Ramos (cell line): ENCODE measurements around the gene MBD3L3.
"Not testable (repeated sequence)": the region's sequence is repeated elsewhere in the genome, so short reads cannot be mapped to it uniquely, and the experiment has no call there.

ENCODE experiments used
- in situ Hi-C: fragments of 300-500 bp; cut with MboI; formaldehyde crosslinking; loops from one replicate; pipeline ENCODE4 v1.14.3; 2022; ENCODE audit warnings: low sequenced_read_pairs; ENCODE audit not compliant: unreplicated experiment

The MBD3L3 gene

GRCh38 chr19:7058576-7058975, at the start of gene MBD3L3:
TSS of gene MBD3L3 (minus strand) at chr19:7058676. CDS start at chr19:7058605, 71 bp downstream.
- in situ Hi-C loops: not testable (repeated sequence)

- in situ Hi-C loops: loop anchor here (10.0 kb wide), 2 partner anchors 218 to 698 kb away; no protein-coding TSS in a partner anchor
These were observed 48.5 kb upstream of the MBD3L3 start for GRCh38 chr19:7106711-7107657.

GRCh38 chr19:7104747-7105447, 46.4 kb upstream of the MBD3L3 start:
- in situ Hi-C loops: loop anchor here (10.0 kb wide), 2 partner anchors 220 to 700 kb away; no protein-coding TSS in a partner anchor

GRCh38 chr19:7101498-7102253, 43.2 kb upstream of the MBD3L3 start:
- in situ Hi-C loops: loop anchor here (10.0 kb wide), 2 partner anchors 223 to 703 kb away; no protein-coding TSS in a partner anchor

GRCh38 chr19:7099597-7099921, 41.1 kb upstream of the MBD3L3 start:
- in situ Hi-C loops: loop anchor here (25.0 kb wide), 1 partner anchor 912 kb away; no protein-coding TSS in a partner anchor

GRCh38 chr19:7098701-7099596, 40.5 kb upstream of the MBD3L3 start:
- in situ Hi-C loops: loop anchor here (25.0 kb wide), 1 partner anchor 912 kb away; no protein-coding TSS in a partner anchor

- in situ Hi-C loops: loop anchor here (25.0 kb wide), 1 partner anchor 911 kb away; no protein-coding TSS in a partner anchor
These were observed 39.6 kb upstream of the MBD3L3 start for GRCh38 chr19:7098096-7098495.

- in situ Hi-C loops: loop anchor here (25.0 kb wide), 1 partner anchor 902 kb away; no protein-coding TSS in a partner anchor
These were observed 30.5 kb upstream of the MBD3L3 start for GRCh38 chr19:7088999-7089398.

- in situ Hi-C loops: loop anchor here (25.0 kb wide), 1 partner anchor 896 kb away; no protein-coding TSS in a partner anchor
These were observed 24.8 kb upstream of the MBD3L3 start for GRCh38 chr19:7083076-7083956.

- in situ Hi-C loops: loop anchor here (25.0 kb wide), 1 partner anchor 891 kb away; no protein-coding TSS in a partner anchor
These were observed 19.5 kb upstream of the MBD3L3 start for GRCh38 chr19:7078008-7078407.

GRCh38 chr19:7076151-7076550, 17.7 kb upstream of the MBD3L3 start:
- in situ Hi-C loops: loop anchor here (25.0 kb wide), 1 partner anchor 889 kb away; no protein-coding TSS in a partner anchor

- in situ Hi-C loops: loop anchor here (25.0 kb wide), 1 partner anchor 887 kb away; no protein-coding TSS in a partner anchor
These were observed 16.3 kb upstream of the MBD3L3 start for GRCh38 chr19:7074705-7075282.

- in situ Hi-C loops: no loop called here
These were observed 14.1 kb upstream of the MBD3L3 start for GRCh38 chr19:7072541-7072940.

GRCh38 chr19:7069904-7070226, 11.4 kb upstream of the MBD3L3 start:
- in situ Hi-C loops: no loop called here

GRCh38 chr19:7069042-7069903, 10.8 kb upstream of the MBD3L3 start, which contains the start of gene ZNF557:
TSS of gene ZNF557 (plus strand) at chr19:7069703. CDS start at chr19:7075075, 5,372 bp downstream.
- in situ Hi-C loops: no loop called here

GRCh38 chr19:7068599-7068998, 10.1 kb upstream of the MBD3L3 start:
- in situ Hi-C loops: no loop called here

GRCh38 chr19:7067716-7068115, 9.2 kb upstream of the MBD3L3 start:
- in situ Hi-C loops: no loop called here
